ENCODE data around the gene KYAT1.
A peak's percentile ranks its signal among the peaks of the same experiment; 100 is the strongest.

KYAT1 gene

GRCh38 chr9:128838338-128838737 lies 43.4 kb downstream of the KYAT1 start:
- DNase-seq (ENCODE audit: low spot score), result no peak

DNA sequence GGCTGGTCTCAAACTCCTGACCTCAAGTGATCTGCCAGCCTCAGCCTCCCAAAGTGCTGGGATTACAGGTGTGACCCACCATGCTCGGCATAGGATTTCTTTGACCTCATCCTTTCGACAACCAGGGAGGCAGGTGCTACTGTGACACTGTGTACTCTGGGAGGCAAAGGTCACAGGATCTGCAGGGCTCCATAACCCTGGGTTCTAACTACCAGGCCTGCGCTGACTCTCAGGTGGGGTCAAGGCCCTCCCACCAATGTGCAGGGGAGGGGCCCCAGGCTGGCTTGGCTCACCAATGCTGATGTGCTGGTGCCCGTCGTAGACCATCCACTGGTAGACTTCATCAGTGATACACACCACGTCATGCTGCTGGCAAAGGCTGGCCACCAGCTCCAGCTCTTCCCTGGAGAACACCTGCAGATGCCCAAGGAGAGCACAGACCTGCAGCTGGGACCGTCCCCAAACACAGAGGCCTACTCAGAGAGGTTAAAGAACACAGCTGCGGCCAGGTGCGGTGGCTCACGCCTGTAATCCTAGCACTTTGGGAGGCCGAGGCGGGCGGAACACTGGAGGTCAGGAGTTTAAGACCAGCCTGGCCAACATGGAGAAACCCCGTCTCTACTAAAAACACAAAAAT lies 45.1 kb downstream of the KYAT1 start:
- DNase-seq (ENCODE audit: low spot score), result no peak

- no peak for DNase-seq (ENCODE audit: low spot score)
Measured at GRCh38 chr9:128835246-128836210, 46.2 kb downstream of the KYAT1 start.

DNA sequence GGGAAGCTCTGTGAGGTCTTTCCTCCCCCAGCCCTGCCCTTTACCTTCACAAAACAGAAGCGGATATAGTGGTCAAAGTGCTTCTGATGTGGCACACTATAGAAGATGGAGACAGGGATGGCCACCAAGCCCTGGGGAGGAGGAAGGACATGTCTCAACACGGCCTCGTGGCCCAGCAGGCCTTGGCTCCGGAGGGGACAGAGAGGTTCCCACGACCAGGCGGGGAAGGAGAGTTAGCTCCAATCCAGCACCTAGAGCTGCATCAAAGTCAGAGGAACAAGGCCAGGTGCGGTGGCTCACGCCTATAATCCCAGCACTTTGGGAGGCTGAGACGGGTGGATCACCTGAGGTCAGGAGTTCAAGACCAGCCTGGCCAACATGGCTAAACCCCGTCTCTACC lies 48.1 kb downstream of the KYAT1 start:
- no peak for DNase-seq (ENCODE audit: low spot score)

- peak; percentile 99 for DNase-seq (ENCODE audit: low spot score)
Measured at GRCh38 chr9:128829477-128830251, 52.1 kb downstream of the KYAT1 start, which contains the start of gene SPOUT1. Gene SPOUT1 (minus strand): TSS chr9:128829794. CDS start chr9:128829780, 14 bp downstream.

GRCh38 chr9:128828719-128829452 lies 52.9 kb downstream of the KYAT1 start:
- DNase-seq (ENCODE audit: low spot score), result peak; percentile 20

GRCh38 chr9:128828267-128828666 lies 53.5 kb downstream of the KYAT1 start:
- no peak for DNase-seq (ENCODE audit: low spot score)

- DNase-seq (ENCODE audit: low spot score), result no peak
Measured at GRCh38 chr9:128825923-128826700, 55.6 kb downstream of the KYAT1 start.

DNA sequence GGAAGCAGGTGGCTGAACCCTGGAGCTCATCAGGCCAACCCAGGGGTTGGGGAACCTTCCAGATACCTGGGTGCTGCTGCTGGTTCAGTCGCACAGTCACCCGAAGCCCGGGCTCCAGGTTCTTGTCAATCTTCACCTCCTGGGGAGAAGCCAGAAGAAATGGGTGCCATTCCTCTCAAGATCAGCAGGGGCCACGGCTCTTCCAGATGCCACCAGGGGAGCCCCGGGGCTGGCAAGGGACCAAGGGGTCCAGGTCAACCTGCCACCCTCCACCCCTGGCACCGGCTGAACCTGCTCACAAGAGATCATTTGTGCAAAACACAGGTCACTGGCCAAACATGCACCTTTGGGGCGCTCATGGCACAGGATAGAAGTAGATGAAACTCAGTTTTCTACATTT lies 56.8 kb downstream of the KYAT1 start:
- DNase-seq (ENCODE audit: low spot score), result no peak

- no peak for DNase-seq (ENCODE audit: low spot score)
Measured at GRCh38 chr9:128823903-128824406, 57.8 kb downstream of the KYAT1 start.

DNA sequence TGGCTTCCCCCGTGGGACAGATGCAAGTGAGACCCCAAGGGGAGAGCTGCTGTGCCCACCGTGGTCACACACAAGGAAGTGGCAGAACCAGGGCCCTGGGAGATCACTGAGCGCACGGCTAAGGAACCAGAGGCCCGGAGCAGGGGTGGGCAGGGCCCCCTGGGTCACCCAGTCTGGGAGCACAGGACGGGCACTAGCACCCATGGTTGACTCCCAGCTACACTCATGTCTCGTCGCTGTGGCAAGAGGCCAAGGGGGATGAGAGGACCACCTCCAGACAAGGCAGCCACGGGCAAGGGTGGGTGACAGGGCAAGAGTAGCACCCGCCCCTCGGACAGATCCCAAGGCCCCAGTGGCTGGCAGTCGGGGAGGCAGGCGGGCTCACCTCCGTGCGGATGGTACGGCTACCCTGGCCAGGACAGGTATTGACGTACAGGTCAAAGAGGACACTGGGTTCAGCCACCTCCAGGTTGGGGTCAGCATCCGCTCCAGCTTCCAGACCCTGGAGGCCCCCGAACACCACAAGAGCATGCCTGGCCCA lies 58.3 kb downstream of the KYAT1 start:
- DNase-seq (ENCODE audit: low spot score), result no peak

DNA sequence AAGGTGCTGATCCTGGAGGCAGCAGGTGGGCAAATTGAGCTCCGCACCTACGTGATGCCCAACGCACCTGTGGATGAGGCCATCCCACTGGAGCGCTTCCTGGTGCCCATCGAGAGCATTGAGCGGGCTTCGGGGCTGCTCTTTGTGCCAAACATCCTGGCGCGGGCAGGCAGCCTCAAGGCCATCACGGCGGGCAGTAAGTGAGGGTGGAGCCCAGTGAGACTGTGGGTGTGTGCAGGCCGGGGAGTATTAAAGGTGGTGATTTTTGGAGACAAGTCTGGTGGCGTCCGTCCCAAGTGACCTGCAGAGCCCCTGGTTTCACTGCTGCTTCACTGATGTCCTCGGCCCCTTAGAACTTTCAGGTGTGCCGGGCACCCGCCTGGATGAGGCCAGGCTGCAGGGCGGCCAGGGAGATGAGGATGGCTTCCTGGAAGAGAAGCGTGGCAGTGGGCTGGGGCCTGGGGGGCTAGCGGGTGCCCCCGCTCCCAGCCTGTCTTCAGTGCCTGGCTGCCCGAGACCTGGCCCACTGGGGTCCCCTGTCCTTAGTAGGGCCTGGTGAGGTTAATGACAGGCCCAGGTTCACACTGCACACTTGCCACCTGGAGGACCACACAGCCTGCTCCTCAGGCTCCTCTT lies 59.2 kb downstream of the KYAT1 start:
- no peak for DNase-seq (ENCODE audit: low spot score)

DNA sequence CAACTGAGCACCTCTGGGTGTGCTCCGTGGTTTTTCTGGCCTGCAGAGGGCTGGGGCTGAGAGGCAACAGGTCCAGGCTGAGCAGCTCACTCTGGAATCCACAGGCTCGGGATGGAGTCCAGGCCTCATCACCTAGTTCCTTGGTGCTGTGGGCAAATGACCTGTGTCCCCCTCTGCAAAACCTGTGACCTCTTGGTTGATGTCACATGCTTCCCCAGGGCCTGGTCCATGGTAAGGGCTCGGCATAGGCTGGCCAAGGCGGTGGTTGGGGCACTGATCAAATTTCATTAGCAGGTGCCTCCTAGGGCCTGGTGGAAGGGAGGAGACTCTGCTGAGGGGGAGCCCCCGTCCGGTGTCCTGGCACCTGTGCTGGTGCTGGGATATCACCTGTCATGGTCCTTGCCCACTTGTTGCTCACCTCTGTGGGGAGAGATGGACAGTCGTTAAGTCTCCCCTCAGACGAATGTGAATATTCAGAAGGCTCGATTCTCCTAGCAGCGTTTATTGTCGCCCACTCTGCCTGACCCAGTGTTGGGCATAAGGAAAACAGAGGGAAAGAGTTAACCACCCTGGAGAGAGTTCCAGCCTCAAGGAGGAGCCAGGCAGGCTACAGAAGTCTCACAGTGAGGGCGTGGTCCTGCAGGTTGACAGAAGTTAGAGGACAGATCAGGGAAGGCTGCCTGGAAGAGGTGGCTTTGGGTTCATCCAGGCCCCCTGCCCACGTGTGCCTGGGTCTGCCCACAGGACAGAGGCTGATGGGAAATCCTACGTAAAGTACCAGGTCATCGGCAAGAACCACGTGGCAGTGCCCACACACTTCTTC lies 60.0 kb downstream of the KYAT1 start:
- DNase-seq (ENCODE audit: low spot score), result no peak

- no peak for DNase-seq (ENCODE audit: low spot score)
Measured at GRCh38 chr9:128820665-128821583, 60.8 kb downstream of the KYAT1 start.

DNA sequence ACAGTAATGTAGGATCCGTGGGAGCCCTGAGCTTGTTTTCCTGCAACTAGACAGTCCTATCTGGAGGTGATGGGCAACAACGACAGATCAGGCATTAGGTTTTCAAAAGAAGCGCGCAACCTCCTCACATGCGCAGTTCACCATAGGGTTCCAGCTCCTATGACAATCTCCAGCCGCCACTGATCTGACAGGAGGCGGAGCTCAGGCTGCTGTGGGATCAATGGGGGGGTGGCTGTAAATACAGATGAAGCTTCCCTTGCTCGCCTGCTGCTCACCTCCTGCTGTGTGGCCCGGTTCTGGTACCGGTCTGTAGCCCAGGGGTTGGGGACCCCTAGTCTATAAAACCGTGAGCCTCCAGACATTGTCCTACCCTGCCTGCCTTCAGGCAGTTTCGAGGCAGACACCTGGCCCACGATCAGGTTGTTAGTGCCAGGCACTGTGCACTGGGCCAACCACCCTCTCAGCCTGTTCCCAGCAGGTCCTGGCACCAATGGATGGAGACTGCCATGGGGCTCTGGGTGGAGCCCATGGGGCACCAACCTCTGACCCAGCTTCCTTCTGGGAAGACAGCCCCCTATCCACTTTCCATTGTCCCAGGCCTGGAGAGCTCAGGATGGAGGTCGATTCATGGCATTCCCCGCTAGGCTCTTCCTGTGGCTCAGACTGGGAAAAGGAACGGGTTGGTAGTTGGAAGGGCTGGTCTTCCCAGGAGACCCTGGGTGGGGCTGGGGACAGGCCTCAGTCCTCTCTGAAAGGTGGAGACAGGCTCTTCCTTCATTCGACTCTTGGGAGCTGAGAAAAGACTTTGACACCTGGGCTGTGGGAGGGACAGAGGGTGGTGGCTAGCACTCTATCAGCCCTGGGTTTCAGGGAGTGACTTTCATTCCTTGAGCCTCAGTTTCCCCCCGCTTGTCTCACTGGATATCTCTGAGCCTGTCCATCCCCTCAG lies 61.8 kb downstream of the KYAT1 start:
- peak; percentile 68 for DNase-seq (ENCODE audit: low spot score)

DNA sequence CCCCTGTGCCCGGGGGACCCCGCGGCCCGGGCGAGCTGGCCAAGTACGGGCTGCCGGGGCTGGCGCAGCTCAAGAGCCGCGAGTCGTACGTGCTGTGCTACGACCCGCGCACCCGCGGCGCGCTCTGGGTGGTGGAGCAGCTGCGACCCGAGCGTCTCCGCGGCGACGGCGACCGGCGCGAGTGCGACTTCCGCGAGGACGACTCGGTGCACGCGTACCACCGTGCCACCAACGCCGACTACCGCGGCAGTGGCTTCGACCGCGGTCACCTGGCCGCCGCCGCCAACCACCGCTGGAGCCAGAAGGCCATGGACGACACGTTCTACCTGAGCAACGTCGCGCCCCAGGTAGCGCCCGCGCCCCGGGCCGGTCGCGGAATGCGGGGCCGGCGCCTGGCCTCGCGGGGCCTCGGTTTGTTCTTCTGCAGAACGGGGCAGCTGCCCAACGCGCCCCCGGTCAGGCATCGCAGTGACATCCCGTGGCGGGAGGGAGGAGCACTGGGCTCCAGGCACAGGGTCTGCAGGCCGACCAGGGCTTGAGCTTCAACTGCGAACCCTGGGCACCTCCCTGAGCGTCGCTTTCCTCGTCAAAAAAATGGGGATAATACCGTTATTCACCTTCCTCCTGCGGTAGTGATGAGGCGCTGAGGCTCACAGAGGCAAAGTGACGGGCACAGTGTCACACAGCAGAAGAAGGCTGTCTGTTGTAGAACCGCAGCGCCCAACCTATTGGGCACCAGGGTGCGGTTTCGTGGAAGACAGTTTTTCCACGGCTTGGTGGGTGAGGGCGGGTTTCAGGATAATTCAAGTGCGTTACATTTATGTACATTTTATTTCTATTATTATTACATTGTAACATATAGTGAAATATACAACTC lies 62.7 kb downstream of the KYAT1 start:
- peak; percentile 43 for DNase-seq (ENCODE audit: low spot score)
